ENCODE results near the gene INTS6L.

The INTS6L gene

GRCh38 chrX:135489542-135489941 lies 30.9 kb upstream of the INTS6L start:
- Histone ChIP-seq H3F3A (ENCODE audit: low read depth) (no peaks in the 10 kb centered on the region), H3K79me2 (ENCODE audit: insufficient read depth, low read length) (no peaks in the 10 kb centered on the region), H3K4me3 (ENCODE audit: low read length, poor library complexity, severe bottlenecking) (no peak overlapping the region), H3K9me3 (ENCODE audit: insufficient read depth, low read depth, low read length) (no peaks in the 10 kb centered on the region), H4K20me1 (ENCODE audit: insufficient read depth, low read length, poor library complexity, severe bottlenecking) (no peaks in the 10 kb centered on the region), H3K36me3 (ENCODE audit: insufficient read depth, low read length) (no peaks in the 10 kb centered on the region), H3K9ac (ENCODE audit: low read depth, low read length, poor library complexity, severe bottlenecking) (no peak overlapping the region), H3K9me2 (replicated peaks; ENCODE audit: low read depth, low read length) (no peaks in the 10 kb centered on the region), H3K4me2 (ENCODE audit: low read depth, low read length, poor library complexity, severe bottlenecking) (no peak overlapping the region), H2AFZ (ENCODE audit: low read length) (no peak overlapping the region), H3K27me3 (ENCODE audit: insufficient read depth, low read length, poor library complexity, severe bottlenecking) (no peaks in the 10 kb centered on the region), H3K4me1 (ENCODE audit: insufficient read depth, low read length, poor library complexity, severe bottlenecking) (no peaks in the 10 kb centered on the region)
- TF ChIP-seq EZH2phosphoT487 (IDR thresholded peaks at IDR 0.05; ENCODE audit: borderline replicate concordance) (no peak), CTCF (conservative IDR thresholded peaks at IDR 0.05; ENCODE audit: low read length) (no peak)

- Histone ChIP-seq H3K4me2 (ENCODE audit: low read depth, low read length, poor library complexity, severe bottlenecking) (no peak overlapping the region), H2AFZ (ENCODE audit: low read length) (no peak overlapping the region), H3K9ac (ENCODE audit: low read depth, low read length, poor library complexity, severe bottlenecking) (no peak overlapping the region), H3F3A (ENCODE audit: low read depth) (no peaks in the 10 kb centered on the region), H3K27me3 (ENCODE audit: insufficient read depth, low read length, poor library complexity, severe bottlenecking) (no peaks in the 10 kb centered on the region), H3K9me3 (ENCODE audit: insufficient read depth, low read depth, low read length) (no peaks in the 10 kb centered on the region), H3K9me2 (replicated peaks; ENCODE audit: low read depth, low read length) (no peaks in the 10 kb centered on the region), H3K36me3 (ENCODE audit: insufficient read depth, low read length) (no peaks in the 10 kb centered on the region), H3K4me3 (ENCODE audit: low read length, poor library complexity, severe bottlenecking) (no peak overlapping the region), H3K4me1 (ENCODE audit: insufficient read depth, low read length, poor library complexity, severe bottlenecking) (no peaks in the 10 kb centered on the region), H3K79me2 (ENCODE audit: insufficient read depth, low read length) (no peaks in the 10 kb centered on the region), H4K20me1 (ENCODE audit: insufficient read depth, low read length, poor library complexity, severe bottlenecking) (no peaks in the 10 kb centered on the region)
- no peak for TF ChIP-seq EZH2phosphoT487 (IDR thresholded peaks at IDR 0.05; ENCODE audit: borderline replicate concordance)
Observed at GRCh38 chrX:135490979-135491514, 29.4 kb upstream of the INTS6L start.

- Histone ChIP-seq H3K9ac (ENCODE audit: low read depth, low read length, poor library complexity, severe bottlenecking) (no peak overlapping the region), H3K9me3 (ENCODE audit: insufficient read depth, low read depth, low read length) (no peaks in the 10 kb centered on the region), H3K27me3 (ENCODE audit: insufficient read depth, low read length, poor library complexity, severe bottlenecking) (no peaks in the 10 kb centered on the region)
Observed at GRCh38 chrX:135494453-135494852, 26.0 kb upstream of the INTS6L start.

More at GRCh38 chrX:135494453-135494852, 26.0 kb upstream of the INTS6L start:
- no peak for TF ChIP-seq CTCF (conservative IDR thresholded peaks at IDR 0.05; ENCODE audit: low read length)
- H4K20me1 ChIP-seq (ENCODE audit: insufficient read depth, low read length, poor library complexity, severe bottlenecking), result no peaks in the 10 kb centered on the region
- H3K9me2 ChIP-seq (replicated peaks; ENCODE audit: low read depth, low read length), result no peaks in the 10 kb centered on the region
- no peak overlapping the region for H2AFZ ChIP-seq (ENCODE audit: low read length)
- no peaks in the 10 kb centered on the region for H3K79me2 ChIP-seq (ENCODE audit: insufficient read depth, low read length)
- H3F3A ChIP-seq (ENCODE audit: low read depth), result no peaks in the 10 kb centered on the region
- H3K36me3 ChIP-seq (ENCODE audit: insufficient read depth, low read length), result no peaks in the 10 kb centered on the region
- no peak overlapping the region for H3K4me2 ChIP-seq (ENCODE audit: low read depth, low read length, poor library complexity, severe bottlenecking)
- no peak overlapping the region for H3K4me3 ChIP-seq (ENCODE audit: low read length, poor library complexity, severe bottlenecking)
- H3K4me1 ChIP-seq (ENCODE audit: insufficient read depth, low read length, poor library complexity, severe bottlenecking), result no peaks in the 10 kb centered on the region
